GM12878 (cell line): ENCODE results near the gene PGGT1B. TPM values are rescaled to one million over a fixed set of nuclear protein-coding genes. Genes with fewer than 3 reads are reported as not detected.
A peak's percentile ranks its signal among the peaks of the same experiment; 100 is the strongest.

Source experiments
- ATAC-seq: fragments of 200-7000 bp; cut with Tn5 transposase; 3 replicates; pipeline ENCODE4 v1.9.1; 2020; ENCODE audit warnings: mild to moderate bottlenecking, moderate library complexity
- BruUV-seq: library from RNA; stranded (reverse); fragments of 400-500 nt; replicated peaks from 2 replicates; lab custom pipeline; 2021; lab: Mats Ljungman, UMichigan
- CTCF ChIA-PET: fragments of 300-600 bp; sonication (Branson Sonifier 250); formaldehyde crosslinking; extraction: SDS; loops from one replicate; lab custom pipeline; 2021; ENCODE audit warnings: inconsistent platforms; lab: Yijun Ruan, JAX
- POLR2A ChIA-PET: fragments of 350-600 bp; formaldehyde crosslinking; extraction: SDS; loops from one replicate; lab custom pipeline; 2021; ENCODE audit warnings: inconsistent platforms; lab: Charles Lee
- RAD21 ChIA-PET: fragments of 300-600 bp; sonication (Branson Sonifier 250); formaldehyde crosslinking; loops from one replicate; lab custom pipeline; 2023; ENCODE audit warnings: antibody characterized with exemption; ENCODE audit not compliant: unreplicated experiment; lab: Charles Lee
- SMC1A ChIA-PET: fragments of 300-600 bp; sonication (Branson Sonifier 250); formaldehyde crosslinking; loops from one replicate; lab custom pipeline; 2023; ENCODE audit not compliant: unreplicated experiment, uncharacterized antibody; lab: Charles Lee
- DNase-seq: peaks from one replicate; pipeline ENCODE4 v3.0.0-alpha.2; 2011; ENCODE audit warnings: low read depth, low spot score
- FAIRE-seq: peaks from 3 replicates; lab custom pipeline; 2011; peaks lifted over from hg19 to GRCh38; lab: Jason Lieb, UNC
- H2AFZ ChIP-seq: 2 replicates; pipeline ENCODE4 v1.6.0; 2011; ENCODE audit warnings: low read depth, low read length, control low read depth; ENCODE audit not compliant: control insufficient read depth
- H3K27ac ChIP-seq: 2 replicates; pipeline ENCODE4 v1.5.1; 2011; ENCODE audit warnings: control low read depth; ENCODE audit not compliant: control insufficient read depth, insufficient read depth
- H3K27me3 ChIP-seq, 2 experiments: replicated peaks in 1 of 2; 2 replicates each; pipeline versions ENCODE4 v1.6.0 to v1.6.1; 2011; ENCODE audit warnings: low read length in 1 of 2; ENCODE audit not compliant: control insufficient read depth in 2 of 2, insufficient read depth in 2 of 2
- H3K36me3 ChIP-seq, 2 experiments: 2 replicates each; pipeline ENCODE4 v1.5.1; 2011; ENCODE audit warnings: low read length in 1 of 2; ENCODE audit not compliant: control insufficient read depth in 2 of 2, insufficient read depth in 2 of 2
- H3K4me1 ChIP-seq: 2 replicates; pipeline ENCODE4 v1.6.1; 2011; ENCODE audit warnings: mild to moderate bottlenecking, low read length, moderate library complexity, mixed read lengths; ENCODE audit not compliant: control insufficient read depth, insufficient read depth
- H3K4me2 ChIP-seq: 2 replicates; pipeline ENCODE4 v1.6.0; 2011; ENCODE audit warnings: control low read depth; ENCODE audit not compliant: control insufficient read depth, insufficient read depth
- H3K4me3 ChIP-seq: fragments of 200-600 bp; sonication (generic); 2 replicates; pipeline ENCODE4 v1.5.1; 2016
- H3K79me2 ChIP-seq: 2 replicates; pipeline ENCODE4 v1.6.0; 2011; ENCODE audit warnings: low read length; ENCODE audit not compliant: control insufficient read depth, insufficient read depth
- H3K9ac ChIP-seq: 2 replicates; pipeline ENCODE4 v1.8.0; 2011; ENCODE audit warnings: low read length, control low read depth, mixed read lengths; ENCODE audit not compliant: control insufficient read depth, insufficient read depth
- H3K9me3 ChIP-seq: replicated peaks from 3 replicates; pipeline ENCODE4 v1.5.1; 2011; ENCODE audit warnings: mild to moderate bottlenecking, low read length; ENCODE audit not compliant: control insufficient read depth, insufficient read depth
- H4K20me1 ChIP-seq: 2 replicates; pipeline ENCODE4 v1.6.0; 2011; ENCODE audit not compliant: control insufficient read depth, insufficient read depth
- BHLHE40 ChIP-seq, 2 experiments: fragments of 450-650 bp in 1 of 2; IDR thresholded peaks; 2 replicates each; pipeline ENCODE4 v1.6.1; 2011 to 2017; ENCODE audit warnings: low read depth in 2 of 2, borderline replicate concordance in 1 of 2, improper control_type of control experiment in 1 of 2, low read length in 1 of 2, mild to moderate bottlenecking in 1 of 2
- BMI1 ChIP-seq: fragments of 450-650 bp; IDR thresholded peaks from 2 replicates; pipeline ENCODE4 v1.6.1; 2016; ENCODE audit warnings: mild to moderate bottlenecking, moderate library complexity, borderline replicate concordance
- CBFB ChIP-seq: IDR thresholded peaks from 2 replicates; pipeline ENCODE4 v1.6.1; 2016; ENCODE audit warnings: antibody characterized with exemption, low read depth
- GABPA ChIP-seq: IDR thresholded peaks from 2 replicates; pipeline ENCODE4 v1.6.1; 2014; ENCODE audit warnings: antibody characterized with exemption, low read depth, mild to moderate bottlenecking, inconsistent platforms
- NR2F1 ChIP-seq: fragments of 450-650 bp; conservative IDR thresholded peaks from 2 replicates; pipeline ENCODE4 v1.6.1; 2017; ENCODE audit warnings: mild to moderate bottlenecking
- RFX5 ChIP-seq: IDR thresholded peaks from 2 replicates; pipeline ENCODE4 v1.6.1; 2011; ENCODE audit warnings: low read depth, low read length, improper control_type of control experiment
- SUZ12 ChIP-seq: fragments of 200-600 bp; sonication (generic); IDR thresholded peaks from one replicate; pipeline ENCODE4 v1.6.1; 2018; ENCODE audit warnings: antibody characterized with exemption, mild to moderate bottlenecking; ENCODE audit not compliant: unreplicated experiment
- WGBS: methylation state at CpG from one replicate; pipeline ENCODE4 v1.1.6; 2016; ENCODE audit warnings: low lambda C conversion rate; ENCODE audit not compliant: insufficient replicate concordance, insufficient coverage; ENCODE audit errors: missing lambda C conversion rate; 5-methylcytosine and 5-hydroxymethylcytosine counted together
- in situ Hi-C: fragments of 300-500 bp; cut with MboI; formaldehyde crosslinking; loops from 9 replicates; pipeline ENCODE4 v1.14.3; 2018; ENCODE audit warnings: mixed read lengths
- intact Hi-C: fragments of 100-400 bp; cut with micrococcal nuclease; formaldehyde crosslinking; loops from one replicate; pipeline ENCODE4 v1.14.2; 2022; ENCODE audit not compliant: unreplicated experiment
- polyA plus RNA-seq, 11 experiments: library from polyadenylated mRNA; depleted of rRNA in 4 of 11; unstranded in 6 of 11; stranded (reverse) in 5 of 11; fragments of >200 nt; fragmentation: Nextera tagmentation in 4 of 11; fragmentation: Illumina TruSeq in 1 of 11; extraction: Ambion mirVana in 4 of 11; extraction: Trizol in 1 of 11; gene quantifications; 1 replicate in 1 of 11; 2 replicates in 10 of 11; pipeline versions ENCODE4 v1.2.1 to v1.2.3, GENCODE V29; 2011 to 2016; ENCODE audit warnings: inconsistent platforms in 2 of 11, missing spikeins in 2 of 11, low read depth in 1 of 11
- total RNA-seq, 4 experiments: library from RNA; depleted of rRNA in 3 of 4; stranded (reverse); fragments of >200 nt in 3 of 4; fragmentation: Illumina TruSeq in 1 of 4; extraction: Trizol in 1 of 4; gene quantifications; 2 replicates each; pipeline versions ENCODE4 v1.2.1 to v1.2.3, GENCODE V29; 2013 to 2021

Gene PGGT1B
- total and polyA plus RNA-seq, 10 of the 15 experiments (the other 5 are each of a cell fraction or from before 2014, with no cell fraction given) = 5.0 to 38.4 (median 13.9) TPM

DNA sequence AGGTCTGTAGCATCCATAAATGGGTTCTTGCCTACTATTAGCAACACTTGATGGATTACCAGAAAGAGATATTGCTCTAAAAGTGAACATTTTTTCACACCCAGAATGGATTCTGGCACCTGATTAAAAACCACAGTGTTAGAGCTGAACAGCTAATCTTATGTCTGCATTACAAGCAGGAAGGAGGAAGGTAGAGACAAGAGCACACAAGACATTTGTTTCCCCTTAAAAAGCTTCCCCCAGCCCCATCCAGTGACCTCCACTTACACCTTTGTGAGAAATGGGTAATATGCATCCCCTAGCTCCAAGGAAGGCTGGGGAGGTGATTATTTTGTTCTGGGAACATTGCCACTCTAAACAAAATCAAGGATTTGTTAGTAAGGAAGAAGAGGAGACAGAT, 80.9 kb downstream of the PGGT1B start (continued):
- TF ChIP-seq BHLHE40 (IDR thresholded peaks at IDR 0.05; ENCODE audit: borderline replicate concordance in 1 of 2, low read depth in 2 of 2, low read length in 1 of 2) (no peak), NR2F1 (no peak), CBFB (no peak)
- TF ChIP-seq, all 136 proteins: peak for 0

DNA sequence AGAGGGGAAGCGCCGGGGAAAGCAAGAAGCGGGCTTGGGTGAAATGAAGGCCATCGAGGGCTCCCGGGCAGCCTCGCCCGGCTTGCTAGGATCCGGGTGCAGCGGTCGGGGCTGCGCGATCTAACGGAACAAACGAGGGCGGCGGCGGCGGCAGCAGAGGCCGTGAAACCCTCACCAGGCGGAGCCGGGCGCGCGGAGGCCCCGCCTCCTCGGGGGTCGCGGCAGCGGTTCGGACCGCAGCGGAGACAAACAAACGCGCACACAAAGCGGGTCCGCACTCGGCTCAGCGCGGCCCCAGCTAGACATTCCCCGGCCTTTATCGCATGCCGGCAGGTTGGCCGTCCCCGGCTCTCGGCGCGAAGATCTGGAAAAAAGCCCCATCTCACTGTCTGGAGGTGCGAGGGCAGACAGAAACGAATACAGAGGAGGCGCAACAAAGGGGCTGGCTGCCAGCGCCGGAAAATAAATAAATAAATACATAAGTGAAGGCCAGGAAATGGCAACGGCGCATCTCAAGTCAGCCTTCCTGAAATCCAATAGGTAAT, 82.4 kb downstream of the PGGT1B start:
- TF ChIP-seq SUZ12 (peak; percentile 28), GABPA (0 out of 2 replicates have a peak, but pooled peaks have one; percentile 19), BMI1 (peak; percentile 43; the same call in 1 of the 2 replicates), RFX5 (no peak)

More for the DNA sequence above, 82.4 kb downstream of the PGGT1B start:
- ChIA-PET SMC1A (no interaction called here), RAD21 (no interaction called here), CTCF (interaction anchor here (1.2 kb wide), 1 partner anchor 52 kb away, joined by 4 read pairs; no protein-coding TSS in a partner anchor), POLR2A (no interaction called here)
- H3K27ac ChIP-seq = no peak overlapping the region
- peak overlapping the region; percentile 39; the same call in 1 of the 2 replicates for H2AFZ ChIP-seq
- no peaks in the 10 kb centered on the region for H3K36me3 ChIP-seq
- no peak overlapping the region for H3K9ac ChIP-seq
- peak; percentile 81 for ATAC-seq
- H3K27me3 ChIP-seq = peaks cover 18 to 30% of the 10 kb centered on the region in 2 experiments
- H3K4me1 ChIP-seq = no peaks in the 10 kb centered on the region
- H3K9me3 ChIP-seq = no peaks in the 10 kb centered on the region; the same call in 1 of the 3 replicates
- FAIRE-seq = no peak
- intact Hi-C loops = no loop called here
- H3K4me2 ChIP-seq = peak overlapping the region; percentile 86
- no TSS peak for BruUV-seq
- DNase-seq = no peak
- in situ Hi-C loops = no loop called here
- H3K79me2 ChIP-seq = no peaks in the 10 kb centered on the region
- 1% methylated on average over 54 of the region's 54 CpGs for WGBS
- H3K4me3 ChIP-seq = peak overlapping the region; percentile 70
- H4K20me1 ChIP-seq = no peaks in the 10 kb centered on the region
